Measurements from ENCODE around the gene MGAT5.
A peak's percentile ranks its signal among the peaks of the same experiment; 100 is the strongest.

MGAT5 gene

GRCh38 chr2:134449157-134449556, 195.3 kb downstream of the MGAT5 start:
- no peak for DNase-seq (ENCODE audit: low read depth in 3 of 3)

DNA sequence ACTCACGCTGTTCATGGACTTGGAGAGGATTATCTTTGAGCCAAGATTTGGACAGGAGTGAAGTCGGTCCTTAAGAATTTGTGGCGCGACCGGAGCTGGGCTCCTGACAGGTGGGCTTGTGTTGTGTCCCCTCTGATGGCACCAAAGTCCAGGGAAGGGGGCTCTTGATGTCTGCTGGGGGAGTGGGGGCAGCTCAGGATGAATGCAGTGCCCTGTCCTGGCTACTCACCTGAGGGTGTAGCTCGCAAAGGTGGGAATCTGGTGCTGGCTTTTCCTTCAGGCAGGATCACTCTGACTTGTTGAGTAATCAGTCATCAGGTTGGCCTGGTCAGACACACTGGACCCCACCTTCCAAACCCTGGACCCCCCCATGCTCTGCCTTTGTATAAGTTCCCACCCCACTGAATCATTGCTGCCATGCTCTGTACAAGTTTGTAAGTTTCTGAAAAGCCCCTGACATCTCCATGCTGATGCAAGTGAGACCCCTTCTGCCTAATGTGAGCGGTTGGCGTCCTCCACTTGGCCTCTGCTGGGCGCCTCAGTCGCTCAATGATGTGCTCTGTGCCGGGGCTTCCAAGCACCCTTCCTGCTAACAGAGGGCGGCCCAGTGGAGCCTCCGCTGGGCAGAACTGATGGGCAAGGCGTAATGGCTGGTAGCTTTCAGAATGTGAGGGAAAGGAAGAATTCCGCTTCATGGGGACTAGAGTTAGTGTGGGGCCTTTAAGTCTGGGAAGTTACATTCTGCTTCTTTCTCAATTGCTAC, 196.1 kb downstream of the MGAT5 start:
- no peak for DNase-seq (ENCODE audit: low read depth in 3 of 3)

DNA sequence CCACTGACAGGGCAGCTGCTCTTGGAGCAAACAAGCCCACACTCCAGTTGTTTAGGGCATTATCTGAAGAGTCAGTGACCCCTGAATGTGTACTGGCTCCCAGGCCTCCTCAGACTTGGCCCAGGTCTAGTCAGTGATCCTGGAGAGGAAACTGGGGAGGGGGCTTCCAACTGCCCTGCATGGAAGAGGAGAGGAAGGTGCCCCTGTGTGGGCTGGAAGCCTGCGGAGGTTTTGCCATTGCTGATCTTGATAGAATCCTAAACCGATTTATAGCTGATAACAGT, 197.4 kb downstream of the MGAT5 start:
- DNase-seq (ENCODE audit: low read depth in 3 of 3) = no peak

GRCh38 chr2:134452042-134452733, 198.3 kb downstream of the MGAT5 start:
- DNase-seq (ENCODE audit: low read depth in 3 of 3) = no peak

GRCh38 chr2:134453476-134453875, 199.6 kb downstream of the MGAT5 start:
- no peak for DNase-seq (ENCODE audit: low read depth in 3 of 3)

GRCh38 chr2:134453973-134454372, 200.1 kb downstream of the MGAT5 start:
- no peak for DNase-seq (ENCODE audit: low read depth in 3 of 3)

GRCh38 chr2:134454426-134454825, 200.6 kb downstream of the MGAT5 start:
- DNase-seq (ENCODE audit: low read depth in 3 of 3) = no peak

GRCh38 chr2:134454931-134455330, 201.1 kb downstream of the MGAT5 start:
- no peak for DNase-seq (ENCODE audit: low read depth in 3 of 3)

DNA sequence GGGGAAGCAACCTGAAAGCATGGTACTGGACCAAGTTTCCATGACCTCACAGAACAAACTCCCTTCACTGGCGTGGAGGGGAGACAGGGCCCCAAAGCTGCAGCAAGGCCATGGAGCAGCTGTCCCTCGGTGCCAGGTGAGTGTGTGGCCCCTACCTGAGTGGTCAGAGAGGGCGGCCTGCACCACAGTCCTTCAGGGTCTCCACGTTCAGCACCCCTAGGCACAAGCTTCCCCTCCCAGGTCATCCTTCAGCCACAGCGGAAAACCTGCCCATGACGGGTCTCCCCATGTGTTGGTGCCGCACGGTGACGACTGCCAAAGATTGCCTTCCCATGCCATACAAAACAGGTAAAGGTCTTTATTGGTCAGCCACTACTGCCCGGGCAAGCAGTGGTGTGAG, 201.6 kb downstream of the MGAT5 start:
- DNase-seq (ENCODE audit: low read depth in 3 of 3) = no peak

GRCh38 chr2:134457353-134457752, 203.5 kb downstream of the MGAT5 start:
- DNase-seq (ENCODE audit: low read depth in 3 of 3) = no peak

GRCh38 chr2:134457765-134458472, 204.0 kb downstream of the MGAT5 start:
- DNase-seq (ENCODE audit: low read depth in 3 of 3) = no peak

GRCh38 chr2:134458473-134458853, 204.6 kb downstream of the MGAT5 start:
- DNase-seq (ENCODE audit: low read depth in 3 of 3) = no peak

DNA sequence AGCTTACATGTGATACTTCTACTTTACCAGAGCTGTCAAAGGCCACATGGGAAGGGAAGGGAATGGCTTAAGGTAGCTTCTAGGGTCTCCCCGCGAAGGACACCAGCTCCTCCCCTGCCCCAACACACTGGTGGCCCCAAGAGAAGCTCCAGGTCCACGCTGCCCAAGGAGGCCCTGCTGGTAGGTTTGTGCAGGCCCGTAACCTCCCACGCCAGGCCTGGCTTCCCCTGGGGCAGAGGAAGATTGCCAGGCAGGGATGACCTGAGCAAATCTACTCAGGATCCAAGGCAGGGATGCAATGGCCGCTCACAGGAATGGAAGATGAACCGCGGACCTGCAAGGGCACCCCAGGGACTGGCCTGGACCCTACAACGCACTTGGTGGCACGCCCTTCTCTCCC, 205.1 kb downstream of the MGAT5 start:
- no peak for DNase-seq (ENCODE audit: low read depth in 3 of 3)

GRCh38 chr2:134459706-134460406, 206.0 kb downstream of the MGAT5 start:
- DNase-seq (ENCODE audit: low read depth in 3 of 3) = no peak

GRCh38 chr2:134460583-134460998, 206.7 kb downstream of the MGAT5 start:
- peak in 1 of 3 experiments; percentile 15 for DNase-seq (ENCODE audit: low read depth in 3 of 3)

- no peak for DNase-seq (ENCODE audit: low read depth in 3 of 3)
Measured at GRCh38 chr2:134461511-134461910, 207.6 kb downstream of the MGAT5 start.

GRCh38 chr2:134462275-134462674, 208.4 kb downstream of the MGAT5 start:
- DNase-seq (ENCODE audit: low read depth in 3 of 3) = no peak

DNA sequence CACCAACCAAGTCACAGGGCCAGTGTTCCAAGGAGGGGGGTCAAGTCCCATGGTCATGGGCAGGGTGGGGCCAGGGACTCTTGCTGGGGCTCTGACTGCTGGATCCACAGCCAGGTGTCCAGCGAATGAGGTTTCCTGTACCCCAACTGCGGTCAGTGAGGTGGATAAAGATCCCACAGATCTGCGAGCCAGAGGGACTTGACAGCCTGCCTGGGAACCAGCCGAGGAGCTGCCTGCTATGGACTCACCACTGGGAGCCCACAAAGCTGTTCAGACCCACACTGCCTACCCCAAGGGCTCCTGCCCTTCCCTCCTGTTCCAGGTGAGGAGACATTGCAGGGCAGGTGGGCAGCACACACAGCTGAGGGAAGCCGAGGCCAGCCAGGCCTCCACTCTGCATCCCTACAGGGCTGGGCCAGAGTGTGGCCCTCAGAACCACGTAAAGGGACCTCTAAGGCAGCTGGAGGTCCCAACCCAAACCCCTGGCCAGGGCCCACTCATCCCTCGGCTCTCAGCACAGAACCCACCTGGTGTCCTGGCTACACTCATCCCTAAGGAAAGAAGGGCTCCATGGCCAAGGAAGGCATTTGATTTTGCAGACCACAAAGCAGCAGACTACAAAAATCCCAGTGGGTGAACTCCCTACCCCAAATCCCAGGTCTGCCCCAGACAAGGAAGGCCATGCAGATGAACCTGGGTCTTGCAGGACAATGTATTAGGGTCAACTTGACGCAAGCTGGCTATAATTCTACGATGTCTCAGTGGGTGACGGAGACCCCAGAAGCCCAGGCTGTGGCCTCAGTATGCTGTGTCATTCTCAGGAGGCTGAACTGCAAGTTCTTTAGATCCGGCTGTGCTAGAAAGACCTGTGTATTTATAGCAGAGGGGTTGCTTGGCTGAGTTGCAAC, 209.2 kb downstream of the MGAT5 start:
- no peak for DNase-seq (ENCODE audit: low read depth in 3 of 3)

DNA sequence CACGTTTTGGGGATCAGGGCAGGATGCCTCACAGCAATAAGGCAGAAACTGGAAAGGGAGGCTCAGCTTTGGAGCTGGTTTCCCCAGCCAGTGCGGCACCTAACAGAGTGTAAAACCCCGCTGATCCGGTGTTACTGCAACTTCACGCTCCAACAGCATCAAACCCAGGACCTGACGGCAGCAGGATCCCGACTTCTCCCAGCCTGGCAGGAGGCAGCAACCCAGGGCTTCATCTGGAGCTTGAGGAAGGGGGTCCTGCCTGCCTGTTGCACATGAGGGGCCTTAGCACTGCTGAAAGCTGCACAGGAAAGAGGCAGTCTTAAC, 209.8 kb downstream of the MGAT5 start:
- no peak for DNase-seq (ENCODE audit: low read depth in 3 of 3)

DNA sequence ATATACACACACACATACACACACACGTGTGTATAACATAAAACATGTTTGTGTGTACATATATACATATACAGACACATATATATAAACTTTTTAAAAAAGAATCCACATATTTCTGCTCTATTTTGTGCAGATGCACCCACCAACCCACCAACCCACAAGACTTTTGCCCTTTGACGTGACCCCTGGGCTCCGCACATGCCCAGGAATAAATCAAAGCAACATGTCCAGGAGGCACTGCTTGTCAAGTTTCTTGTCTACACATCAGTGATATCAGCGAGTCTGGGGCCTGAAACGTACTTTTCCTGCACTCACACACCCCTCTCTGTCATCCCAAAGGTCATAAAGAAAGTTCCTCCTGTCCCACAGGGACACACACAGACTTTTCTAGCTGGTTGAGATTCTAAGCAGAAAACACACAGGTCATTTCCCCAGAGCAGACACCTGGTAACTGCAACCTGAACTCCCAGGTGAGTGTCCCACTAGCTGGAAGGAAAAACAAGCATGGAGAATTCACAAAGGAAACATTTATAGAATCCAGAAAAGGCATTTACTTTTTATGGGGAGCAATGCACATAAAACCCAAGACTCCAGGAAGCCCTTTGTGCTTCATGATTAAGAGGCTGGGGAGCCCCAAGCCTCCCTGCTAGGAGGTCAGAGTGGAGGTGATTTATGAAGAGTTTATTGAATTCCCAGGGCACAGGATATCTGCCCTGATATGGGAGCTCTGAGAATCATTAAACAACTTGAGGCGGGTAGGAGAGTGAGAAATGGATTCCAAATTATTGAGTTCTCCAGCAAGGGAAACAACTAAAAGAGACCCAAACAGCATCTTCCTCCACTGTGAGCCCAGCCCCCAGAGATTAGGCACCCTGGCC, 211.6 kb downstream of the MGAT5 start:
- no peak for DNase-seq (ENCODE audit: low read depth in 3 of 3)

DNA sequence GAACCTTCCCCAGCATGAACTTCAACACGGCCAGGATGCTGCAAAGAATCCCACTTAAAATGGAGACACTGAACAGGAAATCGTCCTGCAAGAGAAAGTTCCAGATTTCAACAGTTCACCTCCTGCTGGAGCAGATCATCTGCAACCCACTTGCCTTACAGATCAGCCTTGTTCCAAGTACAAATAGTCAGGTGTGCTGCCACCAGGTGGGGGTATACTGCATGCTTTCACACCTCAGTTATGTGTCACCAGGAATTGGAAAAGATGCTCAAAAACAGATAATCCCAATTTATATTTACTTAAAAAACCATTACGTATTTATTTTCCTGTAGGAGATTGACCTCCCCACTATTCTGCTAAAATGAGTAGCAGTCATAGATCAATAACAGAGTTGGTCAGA, 212.3 kb downstream of the MGAT5 start:
- DNase-seq (ENCODE audit: low read depth in 3 of 3) = no peak
